Measurements from ENCODE around the gene PMAIP1. TPM values are rescaled to one million over a fixed set of nuclear protein-coding genes. Genes with fewer than 3 reads are reported as not detected.

Gene PMAIP1
- polyA plus RNA-seq, 3 donors: 40.8 to 56.6 (median 55.7) TPM

GRCh38 chr18:59861009-59861408 lies 38.8 kb upstream of the PMAIP1 start:
- WGBS (ENCODE audit: insufficient coverage): 95% methylated on average over 3 of the region's 4 CpGs
- no peak overlapping the region for H3K4me3 Mint-ChIP-seq
- H3K9me3 ChIP-seq (replicated peaks in 1 of 2; ENCODE audit: control insufficient read depth in 1 of 2, insufficient read depth in 1 of 2, low read length in 2 of 2): no peaks in the 10 kb centered on the region
- H3K4me2 ChIP-seq (replicated peaks; ENCODE audit: extremely low read depth, low read length, poor library complexity, severe bottlenecking): no peak overlapping the region
- no peak overlapping the region for H3K27ac Mint-ChIP-seq
- no peak overlapping the region for H3K4me3 ChIP-seq (replicated peaks in 1 of 3; ENCODE audit: low read depth in 2 of 3, low read length in 3 of 3)
- no peaks in the 10 kb centered on the region for H3K27me3 ChIP-seq (ENCODE audit: control insufficient read depth in 2 of 2, insufficient read depth in 2 of 2, low read length in 2 of 2)
- peaks cover 2 to 11% (median 6%) of the 10 kb centered on the region in 7 donors for H3K9me3 Mint-ChIP-seq
- H3K79me2 ChIP-seq (ENCODE audit: insufficient read depth, low read length): no peaks in the 10 kb centered on the region
- no peaks in the 10 kb centered on the region for H4K20me1 ChIP-seq (ENCODE audit: insufficient read depth, low read length)
- H3K27ac ChIP-seq (ENCODE audit: low read depth in 1 of 2, low read length in 2 of 2): no peak overlapping the region
- no peak for TF ChIP-seq CTCF (IDR thresholded peaks at IDR 0.05)
- H3K36me3 Mint-ChIP-seq: no peaks in the 10 kb centered on the region
- H3K4me1 ChIP-seq (ENCODE audit: control insufficient read depth in 1 of 2, insufficient read depth in 2 of 2, low read length in 2 of 2): peaks cover 0 to 2% of the 10 kb centered on the region in 2 donors
- no peaks in the 10 kb centered on the region for H3K36me3 ChIP-seq (replicated peaks in 1 of 2; ENCODE audit: control insufficient read depth in 1 of 2, insufficient read depth in 2 of 2, low read length in 2 of 2)
- H3K27me3 Mint-ChIP-seq (ENCODE audit: low read depth in 3 of 3): peaks cover 0 to 8% (median 3%) of the 10 kb centered on the region in 3 donors
- no peak overlapping the region for H3K9ac ChIP-seq (ENCODE audit: insufficient read depth, low read length, poor library complexity, severe bottlenecking)
- peak overlapping the region; percentile 36 for H2AFZ ChIP-seq (ENCODE audit: insufficient read depth, low read depth, low read length, poor library complexity, severe bottlenecking)
- DNase-seq: no peak
- intact Hi-C loops (cut with micrococcal nuclease): no loop called here
- H3K4me1 Mint-ChIP-seq: peaks cover 17% of the 10 kb centered on the region

- Histone ChIP-seq H3K4me1 (ENCODE audit: control insufficient read depth in 1 of 2, insufficient read depth in 2 of 2, low read length in 2 of 2) (peaks cover 0 to 2% of the 10 kb centered on the region in 2 donors), H3K27ac (ENCODE audit: low read depth in 1 of 2, low read length in 2 of 2) (no peak overlapping the region), H3K9me3 (replicated peaks in 1 of 2; ENCODE audit: control insufficient read depth in 1 of 2, insufficient read depth in 1 of 2, low read length in 2 of 2) (no peaks in the 10 kb centered on the region), H3K79me2 (ENCODE audit: insufficient read depth, low read length) (no peaks in the 10 kb centered on the region), H4K20me1 (ENCODE audit: insufficient read depth, low read length) (no peaks in the 10 kb centered on the region), H3K27me3 (ENCODE audit: control insufficient read depth in 2 of 2, insufficient read depth in 2 of 2, low read length in 2 of 2) (no peaks in the 10 kb centered on the region), H3K4me3 (replicated peaks in 1 of 3; ENCODE audit: low read depth in 2 of 3, low read length in 3 of 3) (no peak overlapping the region), H3K9ac (ENCODE audit: insufficient read depth, low read length, poor library complexity, severe bottlenecking) (no peak overlapping the region), H2AFZ (ENCODE audit: insufficient read depth, low read depth, low read length, poor library complexity, severe bottlenecking) (no peak overlapping the region), H3K4me2 (replicated peaks; ENCODE audit: extremely low read depth, low read length, poor library complexity, severe bottlenecking) (no peak overlapping the region), H3K36me3 (replicated peaks in 1 of 2; ENCODE audit: control insufficient read depth in 1 of 2, insufficient read depth in 2 of 2, low read length in 2 of 2) (no peaks in the 10 kb centered on the region)
- peak overlapping the region in 1 of 2 donors; percentile 15 for H3K4me3 Mint-ChIP-seq
- intact Hi-C loops (cut with micrococcal nuclease): no loop called here
- peak overlapping the region in 2 of 7 donors; percentile 23 to 61 for H3K27ac Mint-ChIP-seq
- TF ChIP-seq CTCF (IDR thresholded peaks at IDR 0.05): no peak
- WGBS (ENCODE audit: insufficient coverage): 37% methylated on average over 4 of the region's 7 CpGs
- H3K27me3 Mint-ChIP-seq (ENCODE audit: low read depth in 3 of 3): peaks cover 0 to 7% (median 3%) of the 10 kb centered on the region in 3 donors
- no peak for DNase-seq
- H3K36me3 Mint-ChIP-seq: no peaks in the 10 kb centered on the region
- peaks cover 17% of the 10 kb centered on the region for H3K4me1 Mint-ChIP-seq
- H3K9me3 Mint-ChIP-seq: peaks cover 2 to 11% (median 6%) of the 10 kb centered on the region in 7 donors
Observed at GRCh38 chr18:59861963-59862819, 37.6 kb upstream of the PMAIP1 start.

Data from CD14-positive monocyte (primary cell).